HG03139 (cell line): ENCODE results near the gene RAB5IF.
"Not testable (repeated sequence)": the region's sequence is repeated elsewhere in the genome, so short reads cannot be mapped to it uniquely, and the experiment has no call there.

ENCODE experiments used
- ATAC-seq: cut with Tn5 transposase; IDR thresholded peaks from one replicate; pipeline ENCODE4 v1.9.1; 2021; ENCODE audit not compliant: unreplicated experiment

The RAB5IF gene

GRCh38 chr20:36605399-36606157, at the start of gene RAB5IF:
TSS of gene RAB5IF (plus strand) at chr20:36605779. CDS start at chr20:36605952, 173 bp downstream.
- ATAC-seq: peak; percentile 76

- ATAC-seq: no peak
Measured at GRCh38 chr20:36562724-36563123, 42.9 kb upstream of the RAB5IF start.

GRCh38 chr20:36563374-36563773, 42.2 kb upstream of the RAB5IF start:
- ATAC-seq: no peak

GRCh38 chr20:36564078-36564725, 41.4 kb upstream of the RAB5IF start:
- not testable (repeated sequence) for ATAC-seq

- not testable (repeated sequence) for ATAC-seq
Measured at GRCh38 chr20:36564726-36565121, 40.9 kb upstream of the RAB5IF start.

- no peak for ATAC-seq
Measured at GRCh38 chr20:36565520-36565919, 40.1 kb upstream of the RAB5IF start.

GRCh38 chr20:36569847-36570429, 35.6 kb upstream of the RAB5IF start:
- ATAC-seq: no peak

GRCh38 chr20:36571564-36572504, 33.7 kb upstream of the RAB5IF start:
- ATAC-seq: no peak

- ATAC-seq: no peak
Measured at GRCh38 chr20:36572701-36573102, 32.9 kb upstream of the RAB5IF start.

GRCh38 chr20:36573103-36573797, 32.3 kb upstream of the RAB5IF start, which contains the start of gene TGIF2:
TSS of gene TGIF2 (plus strand) at chr20:36573597. CDS start at chr20:36578775, 5,178 bp downstream.
- ATAC-seq: peak; percentile 56

- ATAC-seq: no peak
Measured at GRCh38 chr20:36573798-36574365, 31.7 kb upstream of the RAB5IF start.

- ATAC-seq: no peak
Measured at GRCh38 chr20:36574366-36575135, 31.0 kb upstream of the RAB5IF start.

- no peak for ATAC-seq
Measured at GRCh38 chr20:36576081-36576445, 29.5 kb upstream of the RAB5IF start.

GRCh38 chr20:36578356-36579041, 27.1 kb upstream of the RAB5IF start:
- no peak for ATAC-seq

GRCh38 chr20:36579996-36580545, 25.5 kb upstream of the RAB5IF start:
- ATAC-seq: no peak

GRCh38 chr20:36582322-36582721, 23.3 kb upstream of the RAB5IF start:
- ATAC-seq: no peak

- ATAC-seq: no peak
Measured at GRCh38 chr20:36582821-36583220, 22.8 kb upstream of the RAB5IF start.

GRCh38 chr20:36584018-36584481, 21.5 kb upstream of the RAB5IF start:
- no peak for ATAC-seq
